ENCODE results near the gene OSTF1.

OSTF1 gene, protein sequence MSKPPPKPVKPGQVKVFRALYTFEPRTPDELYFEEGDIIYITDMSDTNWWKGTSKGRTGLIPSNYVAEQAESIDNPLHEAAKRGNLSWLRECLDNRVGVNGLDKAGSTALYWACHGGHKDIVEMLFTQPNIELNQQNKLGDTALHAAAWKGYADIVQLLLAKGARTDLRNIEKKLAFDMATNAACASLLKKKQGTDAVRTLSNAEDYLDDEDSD

DNA sequence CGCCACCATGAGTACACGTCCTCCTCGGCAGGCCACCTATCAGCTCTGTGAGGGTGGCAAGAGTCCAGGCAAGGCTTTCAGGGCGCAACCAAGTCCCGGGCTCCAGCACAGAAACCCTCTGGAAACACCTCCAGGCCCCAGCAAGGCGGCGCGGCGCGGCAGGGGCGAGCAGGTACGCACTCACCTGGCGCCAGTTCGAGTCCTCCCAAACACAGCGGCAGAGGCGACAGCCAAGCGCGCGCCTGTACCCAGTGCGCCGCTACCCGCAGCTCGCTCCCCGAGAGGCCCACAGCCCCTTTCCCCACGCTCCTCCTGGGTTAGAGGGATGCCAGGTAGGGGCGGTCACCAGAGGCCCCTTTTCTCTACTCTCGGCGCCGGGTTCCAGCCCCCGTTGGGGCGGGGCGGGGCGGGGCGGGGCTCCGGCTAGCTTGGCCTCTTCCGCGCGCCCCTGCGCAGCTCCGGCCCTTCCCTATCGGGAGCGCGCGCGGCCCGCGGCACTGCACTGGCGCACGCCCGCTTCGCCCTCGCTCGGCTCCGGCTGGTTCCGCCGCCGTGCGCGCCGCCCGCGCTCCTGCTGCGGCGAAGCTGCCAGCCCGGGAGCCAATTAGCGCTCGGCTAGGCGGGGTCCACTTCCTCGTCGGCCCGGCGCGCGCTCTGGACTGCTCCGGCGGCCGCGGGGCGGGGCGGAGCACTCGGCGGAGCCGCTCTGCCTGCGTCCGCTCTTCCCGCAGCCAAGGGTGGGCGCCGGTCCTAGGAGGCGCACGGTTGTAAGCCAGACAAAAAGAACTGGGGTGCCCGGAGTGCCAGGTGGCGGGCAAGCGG lies at the start of gene OSTF1, which contains the start of gene NMRK1:
Gene OSTF1 (plus strand): TSS at position 691 of the 822 bp plus-strand sequence. CDS start 179 bp downstream, outside the sequence.
Gene NMRK1 (minus strand): TSS at position 332 of the 822 bp plus-strand sequence. CDS start 5,040 bp downstream, outside the sequence.
- peak; percentile 69 for DNase-seq

DNA sequence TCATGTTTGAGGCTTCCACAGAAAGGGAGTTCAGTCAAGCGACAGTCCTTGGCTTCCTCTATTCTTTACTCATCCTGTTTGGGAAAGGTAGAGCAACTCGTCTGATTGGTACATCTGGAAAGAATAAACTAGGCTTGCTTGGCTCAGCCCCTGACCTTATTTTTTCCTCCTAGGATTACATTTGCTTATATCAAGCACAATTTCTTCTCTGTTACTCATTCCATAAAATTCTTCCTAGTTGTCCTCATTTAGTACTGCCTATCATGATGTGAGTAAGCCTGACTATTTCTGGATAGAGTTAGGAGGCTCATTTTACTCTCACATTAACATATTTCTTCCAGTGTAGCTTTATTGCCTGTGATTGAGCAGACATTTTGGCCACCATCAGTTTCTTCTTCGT lies 49.3 kb upstream of the OSTF1 start:
- DNase-seq: no peak

DNA sequence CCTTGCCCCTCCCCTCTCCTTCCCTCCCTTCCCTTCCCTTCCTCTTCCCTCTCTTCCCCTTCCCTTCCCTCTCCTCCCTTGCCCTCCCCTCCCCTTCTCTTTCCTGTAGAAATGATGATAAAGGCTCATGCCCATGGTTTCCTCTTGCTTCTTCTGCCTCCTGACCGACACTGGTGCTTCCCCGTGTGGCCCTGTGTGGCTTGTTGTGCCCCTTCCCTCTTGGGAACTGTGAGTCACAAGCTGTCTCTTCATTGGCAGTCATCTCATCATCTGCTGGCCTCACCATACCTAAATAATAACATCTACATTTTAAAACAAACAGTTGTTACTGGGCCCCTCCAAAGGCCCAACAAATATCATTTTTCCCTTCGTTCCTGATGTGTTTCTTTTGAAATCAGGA lies 48.5 kb upstream of the OSTF1 start:
- DNase-seq: no peak

DNA sequence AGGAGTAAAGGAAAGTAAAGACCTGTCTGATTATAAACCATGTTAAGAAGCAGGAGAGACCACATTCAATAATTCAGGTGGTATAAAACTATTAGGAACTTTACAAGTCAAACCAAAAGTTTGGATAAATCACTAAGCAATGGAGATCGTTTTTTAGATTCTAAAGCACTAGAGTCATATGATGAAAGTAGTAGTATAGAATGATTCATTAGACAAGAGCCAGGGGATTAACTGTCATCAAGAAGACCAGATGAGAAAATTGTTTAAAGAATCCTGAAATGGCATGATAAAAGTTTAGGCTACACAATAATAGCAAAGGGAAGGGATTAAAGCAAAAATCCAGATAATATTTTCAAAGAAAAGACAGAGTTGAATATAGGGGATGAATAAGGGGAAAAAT lies 47.3 kb upstream of the OSTF1 start:
- no peak for DNase-seq

DNA sequence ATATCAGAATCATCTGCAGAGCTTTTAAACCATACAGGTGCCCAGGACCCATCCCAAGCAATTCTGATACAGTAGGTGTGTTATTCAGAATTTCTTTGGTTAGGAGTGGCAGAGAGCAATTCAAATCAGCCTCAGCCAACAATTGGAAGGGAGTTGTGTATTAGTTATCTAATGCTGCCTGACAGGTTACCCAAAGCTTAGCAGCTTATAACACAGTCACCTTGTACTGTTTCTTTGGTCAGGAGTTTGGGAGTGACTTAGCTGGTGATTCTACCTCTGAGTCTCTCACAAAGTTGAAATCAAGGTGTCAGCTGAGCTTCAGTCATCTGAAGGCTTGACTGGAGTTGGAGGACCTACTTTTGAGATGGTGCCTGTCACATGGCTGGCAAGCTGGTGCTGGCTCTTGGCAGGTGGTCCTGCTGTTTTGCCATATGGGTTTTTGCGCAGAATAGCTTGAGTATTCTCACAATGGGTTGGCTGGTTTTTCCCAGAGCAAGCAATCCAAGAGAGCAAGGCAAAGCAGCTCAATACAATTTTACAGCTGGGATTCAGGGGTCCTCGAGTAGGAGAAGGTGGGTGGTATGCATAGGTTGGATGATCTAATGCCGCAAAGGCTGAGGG lies 41.5 kb upstream of the OSTF1 start:
- no peak for DNase-seq

DNA sequence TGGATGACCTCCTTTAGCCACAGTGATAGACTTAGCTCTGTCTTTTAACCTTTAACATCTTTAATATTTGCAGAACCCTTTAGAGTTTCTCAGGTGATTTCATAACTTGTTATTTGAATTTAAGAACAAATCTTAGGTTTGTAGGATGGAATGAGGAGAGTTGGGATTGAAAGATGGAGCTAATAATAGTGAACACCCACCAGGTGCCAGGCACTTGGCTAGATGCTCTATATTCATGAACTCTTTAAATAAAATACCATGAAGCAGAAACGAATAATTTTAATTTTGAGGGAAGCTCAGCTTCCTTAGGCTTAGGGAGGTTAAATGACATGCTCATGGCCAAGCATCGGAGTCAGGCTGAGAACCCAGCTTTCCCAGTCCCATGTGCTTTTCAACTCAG lies 40.8 kb upstream of the OSTF1 start:
- no peak for DNase-seq

DNA sequence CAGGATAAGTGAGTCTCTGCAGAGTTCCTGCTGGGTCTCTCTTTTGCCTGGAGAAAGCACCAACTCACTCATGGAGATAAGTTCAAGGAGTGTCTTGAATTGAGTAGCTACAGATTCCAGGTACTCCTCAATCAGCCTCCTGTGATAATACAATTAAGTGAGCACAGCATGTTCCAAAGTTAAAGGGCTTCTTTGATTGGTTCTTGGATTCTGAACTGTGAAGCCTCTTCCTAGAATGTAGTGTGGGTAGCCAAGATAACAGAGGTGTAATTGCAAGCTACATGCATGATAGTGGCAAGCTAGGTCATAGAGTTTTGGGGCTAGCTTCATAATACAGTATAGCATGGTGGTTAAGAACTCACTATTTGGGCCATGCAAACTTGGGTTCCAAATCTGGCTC lies 37.0 kb upstream of the OSTF1 start:
- no peak for DNase-seq

DNA sequence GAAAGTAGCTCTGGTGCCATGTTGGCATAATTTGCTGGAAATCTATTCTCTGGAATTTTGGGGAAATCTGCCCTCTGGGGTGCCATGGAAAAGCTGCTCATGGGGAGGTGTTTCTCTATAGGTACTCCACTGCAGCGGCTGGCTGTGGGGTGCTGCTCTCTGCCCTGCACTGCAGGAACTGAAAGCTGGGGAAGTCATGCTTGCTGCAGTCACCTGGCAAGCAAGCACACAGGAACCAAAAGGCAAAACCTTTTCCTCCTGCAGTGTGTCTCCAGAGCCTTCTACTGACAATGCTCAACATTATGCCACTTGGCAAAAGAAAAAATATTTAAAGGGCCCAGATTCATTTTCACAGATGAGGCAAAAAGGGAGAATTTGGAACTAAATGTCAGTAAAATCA lies 34.4 kb upstream of the OSTF1 start:
- DNase-seq: no peak

DNA sequence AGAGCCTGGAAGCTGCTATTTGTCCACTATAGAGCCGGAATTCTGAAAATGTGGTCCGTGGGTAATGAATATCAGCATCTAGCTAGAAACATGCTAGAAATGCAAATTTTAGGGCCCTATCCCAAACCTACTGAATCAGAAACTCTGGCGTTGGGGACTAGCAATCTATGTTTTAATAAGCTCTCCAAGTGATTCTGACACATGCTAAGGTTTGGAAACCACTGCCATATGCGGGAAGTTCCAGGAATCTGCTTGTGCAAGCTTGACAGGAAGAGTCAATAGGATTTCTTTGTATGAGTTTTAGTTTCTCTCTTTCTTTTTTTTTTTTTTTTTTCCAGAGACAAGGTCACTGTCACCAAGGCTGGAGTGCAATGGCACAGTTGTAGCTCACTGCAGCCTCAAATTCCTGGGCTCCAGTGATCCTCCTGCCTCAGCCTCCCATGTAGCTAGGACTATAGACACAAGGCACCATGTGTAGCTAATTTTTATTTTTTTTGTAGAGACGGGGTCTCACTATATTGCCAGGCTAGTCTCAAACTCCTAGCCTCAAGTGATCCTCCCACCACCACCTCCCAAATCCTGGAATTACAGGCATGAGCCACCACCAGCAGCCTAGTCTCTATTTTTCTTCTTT lies 33.8 kb upstream of the OSTF1 start:
- DNase-seq: no peak

DNA sequence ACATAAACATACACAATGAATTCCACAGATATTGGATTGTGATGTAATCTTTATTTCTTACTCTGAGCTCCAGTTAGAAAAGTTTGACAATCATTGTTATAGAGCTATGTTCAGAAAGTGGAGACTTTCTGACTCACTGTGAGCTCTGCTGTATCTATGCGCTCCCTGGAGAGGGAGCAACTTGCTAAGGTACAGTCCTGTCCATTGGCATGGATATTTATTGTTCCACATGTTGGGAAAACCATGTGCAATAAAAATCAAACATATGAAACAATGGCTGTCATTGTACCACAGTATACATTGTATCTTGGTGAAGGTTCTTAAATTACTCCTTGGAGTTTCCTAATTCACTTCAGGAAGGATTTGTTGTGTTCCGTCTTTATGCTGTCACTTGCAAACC lies 27.1 kb upstream of the OSTF1 start:
- no peak for DNase-seq

DNA sequence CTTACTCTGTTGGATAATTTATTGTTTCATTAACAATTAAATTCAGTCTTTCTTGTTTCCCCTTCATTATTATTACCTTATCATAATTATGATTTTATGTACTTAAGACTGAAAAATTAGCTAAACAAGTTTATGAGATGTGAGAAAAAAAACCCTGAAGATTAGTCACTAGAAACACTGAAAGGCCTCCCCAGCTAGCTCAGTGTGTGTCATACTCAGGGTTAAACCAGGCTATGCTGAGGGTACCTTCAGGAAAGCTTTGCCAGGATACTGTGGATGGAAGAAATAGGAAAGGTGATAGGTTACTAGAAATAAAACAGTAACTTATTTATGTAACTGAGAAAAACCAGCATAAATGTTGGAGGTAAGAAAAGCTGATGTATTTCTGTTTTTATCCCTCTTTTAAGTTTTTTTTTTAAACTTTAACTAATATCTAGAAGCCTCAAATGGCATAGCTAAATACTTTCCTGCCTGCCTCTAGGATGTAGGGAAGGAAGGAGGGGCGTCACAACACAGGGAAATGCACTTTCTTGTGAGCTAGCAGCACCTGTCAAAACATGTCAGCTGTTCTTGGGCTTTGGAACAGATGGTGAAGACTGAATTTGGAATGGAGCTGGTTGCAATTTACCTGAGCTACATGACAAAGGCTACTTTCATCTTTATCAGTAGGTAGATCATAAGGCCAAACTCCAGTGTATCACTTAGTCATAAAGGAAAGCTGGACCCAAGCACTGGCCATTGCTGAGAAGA lies 24.6 kb upstream of the OSTF1 start:
- DNase-seq: no peak

DNA sequence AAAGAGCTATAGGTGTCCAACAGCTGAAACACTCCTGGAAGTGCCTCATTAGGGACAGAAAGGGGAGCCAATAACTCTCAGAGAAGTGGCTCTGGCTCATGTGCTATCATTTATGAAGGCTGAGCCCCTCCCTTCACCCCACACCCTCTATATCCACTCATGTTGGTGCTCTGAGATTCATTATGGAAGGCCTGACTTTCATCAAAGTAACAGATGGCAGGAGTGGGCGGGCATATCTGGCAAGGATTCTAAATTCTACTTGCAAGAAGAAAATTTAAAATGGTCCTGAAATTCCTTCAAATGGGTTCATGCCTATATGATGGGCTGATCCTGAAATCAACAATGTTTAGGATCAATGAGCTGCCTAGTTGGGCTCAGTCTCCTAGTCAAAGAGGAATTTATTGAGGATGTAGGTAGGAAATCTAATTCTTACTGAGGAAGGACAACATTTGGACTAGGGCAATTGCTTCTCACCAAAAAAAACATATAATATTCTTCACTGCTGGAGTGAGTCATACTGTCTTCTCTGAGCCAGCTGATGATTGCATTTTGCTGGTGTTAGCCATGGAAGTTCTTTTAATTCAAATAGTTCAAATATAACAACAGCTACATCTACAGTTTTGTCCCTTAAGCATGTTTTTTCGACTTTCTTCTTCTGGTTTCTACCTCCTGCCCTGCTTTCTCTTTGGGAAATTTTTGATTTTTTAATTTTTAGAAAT lies 23.8 kb upstream of the OSTF1 start:
- DNase-seq: no peak

DNA sequence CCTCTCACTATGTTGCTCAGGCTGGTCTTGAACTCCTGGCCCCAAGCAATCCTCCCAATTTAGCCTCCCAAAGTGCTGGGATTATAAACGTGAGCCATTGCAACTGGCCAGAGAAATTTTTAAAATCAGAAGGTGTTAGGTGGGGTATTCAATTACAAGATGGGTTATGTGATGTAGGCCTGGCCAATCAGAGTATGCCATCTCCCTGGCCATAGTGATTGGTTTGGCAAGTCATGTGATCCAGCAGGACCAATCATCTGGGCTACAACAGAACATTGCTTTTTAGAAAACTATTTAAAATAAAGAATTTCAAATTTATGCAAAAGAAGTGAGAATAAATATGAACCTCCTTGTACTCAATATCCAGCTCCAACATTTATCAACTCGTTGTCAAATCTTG lies 22.8 kb upstream of the OSTF1 start:
- no peak for DNase-seq

DNA sequence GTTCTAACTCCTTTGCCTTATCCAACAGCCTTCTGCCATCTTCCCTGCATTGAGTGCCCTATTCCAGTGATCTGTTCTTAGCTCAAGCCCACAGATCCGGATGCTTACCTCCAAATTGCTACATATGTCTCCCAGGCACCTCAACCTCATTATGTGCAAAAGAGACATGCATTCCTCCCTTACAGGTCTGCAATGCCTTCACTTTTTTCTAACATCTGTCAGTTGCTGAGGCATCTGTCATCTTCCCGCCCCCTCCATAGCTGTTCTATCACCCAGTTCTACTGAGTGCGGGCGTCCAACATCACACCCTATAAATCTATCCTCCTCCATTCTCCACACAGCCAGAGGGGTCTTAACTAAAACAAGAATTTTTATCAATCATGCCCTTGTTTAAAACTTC lies 20.4 kb upstream of the OSTF1 start:
- no peak for DNase-seq

DNA sequence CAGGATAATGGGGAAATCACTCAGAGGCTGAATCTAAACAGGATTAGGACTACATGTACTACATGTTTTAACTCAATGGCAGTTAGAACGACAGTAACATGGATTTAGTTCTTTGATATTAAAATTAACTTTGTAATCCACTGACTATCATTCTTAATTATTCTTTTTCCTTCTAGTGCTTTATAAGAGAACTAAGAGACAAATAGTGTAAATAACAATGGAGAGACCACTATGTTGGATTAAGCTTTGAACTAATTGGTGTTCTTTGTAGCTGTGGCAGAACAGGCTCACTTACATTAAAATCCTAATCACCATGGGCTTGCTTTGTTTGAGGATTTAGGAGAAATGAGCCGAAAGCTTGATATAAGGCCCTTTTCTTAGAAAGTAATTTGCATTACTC lies 19.1 kb upstream of the OSTF1 start:
- DNase-seq: no peak

DNA sequence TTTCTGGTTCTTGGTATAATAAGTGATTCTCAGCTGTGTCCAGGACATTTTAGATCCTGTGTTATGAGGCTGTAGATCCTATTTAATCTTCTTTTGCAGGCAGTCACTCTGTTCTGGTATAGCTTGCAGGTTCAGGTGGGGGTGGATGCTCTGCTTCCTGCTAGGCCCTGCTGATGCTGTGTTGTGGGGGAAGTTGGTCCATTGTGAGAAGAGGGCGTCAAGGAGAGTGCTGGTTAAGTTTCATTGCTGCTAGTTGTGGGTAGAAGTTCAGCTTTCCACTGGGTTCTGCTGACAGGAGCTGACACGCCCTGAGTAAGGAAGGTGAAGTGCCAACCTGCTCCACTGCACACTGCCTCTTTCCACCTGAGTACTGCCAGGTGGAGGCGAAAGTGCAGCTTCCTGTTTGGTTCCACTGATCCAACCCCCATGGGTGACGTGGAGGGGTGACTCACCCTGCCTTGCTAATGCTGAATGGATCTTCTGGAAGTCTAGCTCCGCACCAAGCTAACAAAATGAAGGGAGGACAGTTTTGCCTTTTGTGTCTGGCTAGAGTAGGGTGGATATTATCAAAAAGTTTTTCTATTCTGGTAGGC lies 16.7 kb upstream of the OSTF1 start:
- no peak for DNase-seq

DNA sequence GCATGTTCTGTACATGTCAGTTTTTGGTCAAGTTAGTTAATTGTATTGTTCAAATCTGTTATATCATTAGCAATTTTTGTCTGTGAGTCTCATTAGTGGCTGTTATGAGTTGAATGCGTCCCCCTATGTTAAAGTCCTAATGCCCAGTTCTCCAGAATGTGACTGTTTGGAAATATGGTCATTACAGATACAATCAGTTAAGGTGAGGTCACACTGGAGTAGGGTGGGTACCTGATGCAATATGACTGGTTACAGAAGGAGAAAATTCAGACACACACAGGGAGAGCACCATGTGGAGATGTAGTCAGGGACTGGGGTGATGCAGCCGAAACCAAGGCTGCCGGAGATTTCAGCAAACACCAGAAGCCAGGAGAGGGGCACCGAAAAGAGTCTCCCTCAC lies 15.4 kb upstream of the OSTF1 start:
- no peak for DNase-seq

DNA sequence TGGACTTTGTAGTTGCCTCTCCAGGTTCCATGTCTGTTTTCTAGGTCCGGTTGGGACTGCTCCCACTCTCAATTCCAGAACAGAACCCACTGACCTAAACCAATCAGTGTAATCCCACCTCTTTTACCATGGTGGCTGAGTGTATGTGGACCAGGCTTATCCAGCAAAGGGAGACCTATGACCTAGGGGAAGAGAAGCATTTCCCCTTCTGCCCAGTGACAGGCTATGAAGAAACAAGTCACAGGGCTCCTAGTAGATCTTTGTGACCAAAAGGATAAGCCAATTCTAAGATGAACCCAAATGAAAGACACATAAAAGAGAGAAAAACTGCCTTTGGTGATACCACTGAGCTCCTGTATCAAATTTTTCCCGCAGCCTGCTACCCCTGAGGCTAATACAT lies 6.7 kb upstream of the OSTF1 start:
- DNase-seq: no peak

DNA sequence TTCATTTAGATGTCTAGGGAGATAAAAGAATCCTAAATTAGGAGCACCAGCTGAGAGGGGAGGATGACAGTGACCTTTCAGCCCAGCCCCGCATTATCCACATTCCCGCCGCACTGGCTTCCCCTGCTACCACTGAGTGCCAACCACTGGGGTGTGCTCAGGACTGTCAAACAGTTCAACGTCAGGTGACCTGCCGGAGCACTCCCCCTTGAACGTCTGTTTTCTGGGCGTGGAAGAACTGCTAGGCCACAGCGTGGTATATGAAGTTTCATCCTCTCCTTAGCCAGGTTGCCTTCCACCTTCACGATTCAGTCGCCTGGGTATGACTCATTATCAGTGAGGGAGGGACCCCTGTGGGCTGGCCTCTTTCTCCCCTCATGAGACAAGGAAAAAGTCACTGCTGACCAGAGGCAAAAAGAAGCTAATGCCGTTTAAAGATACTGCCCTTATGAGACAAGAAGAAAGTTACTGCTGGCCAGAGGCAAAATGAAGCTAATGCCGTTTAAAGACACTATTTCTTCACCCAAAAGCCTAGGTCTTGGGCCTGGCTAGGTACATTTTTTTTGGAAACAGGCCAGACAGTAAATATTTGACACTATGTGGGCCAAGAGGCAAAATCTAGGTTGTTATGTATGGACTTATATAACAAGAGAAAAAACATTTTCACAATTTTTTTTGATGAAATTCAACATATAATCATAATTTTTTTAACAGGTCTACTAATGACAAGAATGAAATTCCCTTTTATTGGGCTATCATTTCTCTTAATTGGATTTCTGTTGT lies 4.9 kb upstream of the OSTF1 start:
- DNase-seq: no peak

DNA sequence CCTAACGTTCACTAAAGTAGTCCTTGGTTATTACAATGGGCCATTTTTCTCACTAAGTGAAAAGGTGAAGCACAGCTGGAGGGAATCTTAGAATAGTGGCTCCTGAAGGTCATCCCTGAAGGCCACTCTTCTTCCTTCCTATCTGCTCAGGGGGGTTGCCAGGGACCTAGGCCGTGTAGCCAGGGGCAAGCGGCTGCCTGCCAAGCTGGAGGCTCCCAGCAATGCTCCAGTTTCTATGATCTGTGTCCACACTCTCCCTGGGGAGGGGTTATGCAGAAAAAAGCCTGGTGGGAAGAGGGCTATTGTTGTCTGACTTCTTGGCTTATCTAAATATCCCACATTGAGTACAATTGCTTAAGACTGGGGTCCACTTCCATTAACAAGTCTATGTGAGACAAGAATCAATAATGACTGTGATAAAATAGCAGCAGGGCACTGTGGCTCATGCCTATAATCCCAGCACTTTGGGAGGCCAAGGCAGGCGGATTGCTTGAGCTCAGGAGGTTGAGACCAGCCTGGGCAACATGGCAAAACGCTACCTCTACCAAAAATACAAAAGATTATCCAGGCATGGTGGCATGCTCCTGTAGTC lies 4.1 kb upstream of the OSTF1 start:
- no peak for DNase-seq

DNA sequence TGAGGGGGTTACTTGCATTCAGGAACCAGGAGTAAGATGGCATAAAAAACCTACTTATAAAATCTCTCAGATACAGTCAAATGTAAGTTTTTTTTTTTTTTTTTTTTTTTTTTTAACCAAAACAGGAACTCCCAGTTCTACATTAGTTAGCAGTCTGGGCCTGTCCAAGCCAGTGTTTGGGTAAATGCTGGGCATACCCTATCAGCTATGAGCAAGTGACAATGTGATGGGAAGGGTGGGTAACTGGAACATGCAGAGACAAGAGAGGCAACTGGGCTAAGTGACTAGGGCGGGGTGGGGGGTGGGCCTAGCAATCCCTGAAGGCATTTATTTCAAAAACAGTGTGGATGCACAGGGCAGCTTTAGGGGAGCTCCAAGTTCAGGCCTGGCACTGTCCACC lies 2.7 kb upstream of the OSTF1 start:
- DNase-seq: no peak

Measured in NCI-H1436 treated with DMSO at 0.1 percent for 48 hours (cell line).